ENCODE data around the gene POU2AF3.

GRCh38 chr11:111282562-111283075 lies 15.7 kb upstream of the POU2AF3 start:
- TF ChIP-seq, protein P1, sequence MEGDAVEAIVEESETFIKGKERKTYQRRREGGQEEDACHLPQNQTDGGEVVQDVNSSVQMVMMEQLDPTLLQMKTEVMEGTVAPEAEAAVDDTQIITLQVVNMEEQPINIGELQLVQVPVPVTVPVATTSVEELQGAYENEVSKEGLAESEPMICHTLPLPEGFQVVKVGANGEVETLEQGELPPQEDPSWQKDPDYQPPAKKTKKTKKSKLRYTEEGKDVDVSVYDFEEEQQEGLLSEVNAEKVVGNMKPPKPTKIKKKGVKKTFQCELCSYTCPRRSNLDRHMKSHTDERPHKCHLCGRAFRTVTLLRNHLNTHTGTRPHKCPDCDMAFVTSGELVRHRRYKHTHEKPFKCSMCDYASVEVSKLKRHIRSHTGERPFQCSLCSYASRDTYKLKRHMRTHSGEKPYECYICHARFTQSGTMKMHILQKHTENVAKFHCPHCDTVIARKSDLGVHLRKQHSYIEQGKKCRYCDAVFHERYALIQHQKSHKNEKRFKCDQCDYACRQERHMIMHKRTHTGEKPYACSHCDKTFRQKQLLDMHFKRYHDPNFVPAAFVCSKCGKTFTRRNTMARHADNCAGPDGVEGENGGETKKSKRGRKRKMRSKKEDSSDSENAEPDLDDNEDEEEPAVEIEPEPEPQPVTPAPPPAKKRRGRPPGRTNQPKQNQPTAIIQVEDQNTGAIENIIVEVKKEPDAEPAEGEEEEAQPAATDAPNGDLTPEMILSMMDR (IDR thresholded peaks at IDR 0.05): no peak
- no peak for TF ChIP-seq POLR2A (IDR thresholded peaks at IDR 0.05)
